ENCODE results near the gene ITGA5. TPM values are rescaled to one million over a fixed set of nuclear protein-coding genes. Genes with fewer than 3 reads are reported as not detected.

Gene ITGA5
- total RNA-seq, 1 donor from 2014 or later: 5.1 TPM

- no peak for DNase-seq
Observed at GRCh38 chr12:54389134-54389508, 29.9 kb downstream of the ITGA5 start.

- DNase-seq: no peak
Observed at GRCh38 chr12:54388237-54389133, 30.6 kb downstream of the ITGA5 start.

GRCh38 chr12:54387114-54387467 is 32.0 kb downstream of the ITGA5 start:
- DNase-seq: no peak

GRCh38 chr12:54386403-54387113 is 32.5 kb downstream of the ITGA5 start:
- no peak for DNase-seq

- no peak for DNase-seq
Observed at GRCh38 chr12:54385251-54385914, 33.7 kb downstream of the ITGA5 start.

- no peak for DNase-seq
Observed at GRCh38 chr12:54384591-54385041, 34.5 kb downstream of the ITGA5 start, which contains the start of gene ZNF385A. Gene ZNF385A, minus strand, starts transcription at chr12:54384733. Its CDS starts 219 bp downstream, at chr12:54384514.

GRCh38 chr12:54383041-54383609 is 35.9 kb downstream of the ITGA5 start:
- DNase-seq: no peak

GRCh38 chr12:54381136-54381535 is 37.9 kb downstream of the ITGA5 start:
- DNase-seq: no peak

GRCh38 chr12:54379398-54380201 is 39.5 kb downstream of the ITGA5 start:
- DNase-seq: peak; percentile 81

GRCh38 chr12:54378796-54379397 is 40.2 kb downstream of the ITGA5 start:
- DNase-seq: peak; percentile 20

- DNase-seq: no peak
Observed at GRCh38 chr12:54377797-54378515, 41.1 kb downstream of the ITGA5 start.

- no peak for DNase-seq
Observed at GRCh38 chr12:54377007-54377406, 42.1 kb downstream of the ITGA5 start.

GRCh38 chr12:54376596-54376995 is 42.5 kb downstream of the ITGA5 start:
- DNase-seq: no peak

- DNase-seq: no peak
Observed at GRCh38 chr12:54375259-54375579, 43.8 kb downstream of the ITGA5 start.

- DNase-seq: no peak
Observed at GRCh38 chr12:54374562-54375258, 44.4 kb downstream of the ITGA5 start.

- no peak for DNase-seq
Observed at GRCh38 chr12:54373649-54374561, 45.2 kb downstream of the ITGA5 start.

- DNase-seq: no peak
Observed at GRCh38 chr12:54372113-54372806, 46.8 kb downstream of the ITGA5 start.
